Measurements from ENCODE around the gene HAND2. TPM values are rescaled to one million over a fixed set of nuclear protein-coding genes. Genes with fewer than 3 reads are reported as not detected.

The HAND2 gene
- total RNA-seq, 1 donor from 2014 or later, result not detected

- DNase-seq (ENCODE audit: low spot score in 2 of 2) (no peak), FAIRE-seq (no peak)
These were observed 44.9 kb downstream of the HAND2 start for GRCh38 chr4:173485164-173485563.

DNA sequence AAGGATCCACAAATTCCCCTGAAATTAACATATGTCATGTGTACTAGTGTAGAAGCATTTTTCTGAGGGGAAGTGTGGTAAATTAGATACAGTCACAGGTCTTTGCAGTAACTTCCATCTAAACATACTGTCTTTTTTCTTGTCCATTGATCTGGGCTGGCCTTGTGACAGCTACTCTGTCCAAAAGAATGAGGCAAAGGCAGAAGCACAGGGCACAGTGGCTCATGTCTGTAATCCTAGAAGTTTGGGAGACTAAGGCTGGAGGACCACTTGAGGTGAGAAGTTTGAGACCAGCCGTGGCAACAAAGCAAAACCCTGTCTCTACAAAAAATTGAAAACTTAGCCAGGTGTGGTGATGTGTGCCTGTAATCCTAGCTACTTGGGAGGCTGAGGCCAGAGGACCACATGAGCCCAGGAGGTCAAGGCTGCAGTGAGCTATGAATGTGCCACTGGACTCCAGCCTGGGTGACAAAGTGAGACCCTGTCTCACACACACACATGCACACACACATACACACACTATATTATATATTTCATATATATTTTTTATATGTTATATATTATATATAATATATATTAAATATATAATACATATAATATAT lies 47.6 kb downstream of the HAND2 start:
- FAIRE-seq (no peak), DNase-seq (ENCODE audit: low spot score in 2 of 2) (no peak)

DNA sequence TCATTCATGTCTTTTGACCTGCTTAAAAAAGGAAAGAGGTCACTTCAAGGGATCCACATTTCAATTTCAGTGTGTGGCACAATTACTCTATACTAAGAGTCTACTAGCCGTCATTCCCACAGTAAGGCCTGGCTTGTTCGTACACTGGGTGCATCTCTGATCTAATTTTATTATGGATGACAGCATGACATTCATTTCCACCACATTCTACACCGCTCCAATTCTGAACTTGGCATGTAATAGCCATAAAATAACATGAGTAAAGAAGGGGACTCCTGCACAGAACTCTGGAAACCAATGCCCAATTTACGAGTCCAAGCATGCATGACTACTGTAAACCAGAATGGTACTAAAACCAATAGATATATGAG lies 51.1 kb downstream of the HAND2 start:
- DNase-seq (ENCODE audit: low spot score in 2 of 2) (no peak), FAIRE-seq (no peak)

DNA sequence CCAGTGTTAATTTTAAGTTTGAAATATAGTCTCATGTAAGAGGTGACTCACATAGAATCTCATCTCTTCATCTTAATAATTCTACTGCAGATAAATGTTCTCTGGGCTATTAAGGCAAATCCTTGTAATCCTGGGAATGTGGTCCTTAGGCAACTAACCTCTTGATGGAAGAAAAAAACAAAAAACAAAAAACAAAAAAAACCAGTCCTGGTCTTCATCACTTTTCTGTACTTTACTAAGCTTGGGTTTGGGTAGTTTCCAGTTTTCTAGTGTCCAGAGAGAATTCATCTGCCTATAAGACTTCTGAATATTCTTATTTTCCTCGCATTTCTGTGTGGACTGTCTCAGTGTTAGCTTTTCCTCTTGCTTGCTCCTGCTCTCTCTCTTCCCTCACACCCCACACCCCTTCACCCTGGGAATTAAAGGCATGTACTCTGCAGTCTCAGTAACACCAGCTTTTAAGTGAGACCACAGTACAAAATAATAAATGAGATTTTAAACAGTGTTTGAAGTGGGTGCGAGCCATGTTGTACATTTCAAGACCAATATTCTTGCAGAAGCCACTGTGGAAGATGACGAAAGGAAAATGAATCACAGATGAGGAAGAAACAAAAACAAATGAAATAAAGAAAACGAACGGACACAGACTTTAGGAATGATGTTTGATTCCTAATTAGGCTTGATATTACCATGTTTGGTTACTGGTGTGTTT lies 51.7 kb downstream of the HAND2 start:
- no peak for DNase-seq (ENCODE audit: low spot score in 2 of 2)
- no peak for FAIRE-seq

GRCh38 chr4:173477016-173477415 lies 53.0 kb downstream of the HAND2 start:
- DNase-seq (ENCODE audit: low spot score in 2 of 2) (no peak), FAIRE-seq (no peak)

Other genes starting within 250 kb of the HAND2 start
- gene HMGB2, start 195.9 kb downstream of the HAND2 start, total RNA-seq, result 22.0 TPM
- gene SAP30, start 159.3 kb downstream of the HAND2 start, total RNA-seq, result 20.4 TPM
- 2.4 TPM for gene SCRG1, start 131.1 kb downstream of the HAND2 start, total RNA-seq

All from frontal cortex (tissue), 4 donors.